Measurements from ENCODE around the gene PSMG4. TPM values are rescaled to one million over a fixed set of nuclear protein-coding genes. Genes with fewer than 3 reads are reported as not detected.

Gene PSMG4
- polyA plus RNA-seq, 2 of the 4 experiments (the other 2 are of a cell fraction) = 15.0 to 21.9 TPM

DNA sequence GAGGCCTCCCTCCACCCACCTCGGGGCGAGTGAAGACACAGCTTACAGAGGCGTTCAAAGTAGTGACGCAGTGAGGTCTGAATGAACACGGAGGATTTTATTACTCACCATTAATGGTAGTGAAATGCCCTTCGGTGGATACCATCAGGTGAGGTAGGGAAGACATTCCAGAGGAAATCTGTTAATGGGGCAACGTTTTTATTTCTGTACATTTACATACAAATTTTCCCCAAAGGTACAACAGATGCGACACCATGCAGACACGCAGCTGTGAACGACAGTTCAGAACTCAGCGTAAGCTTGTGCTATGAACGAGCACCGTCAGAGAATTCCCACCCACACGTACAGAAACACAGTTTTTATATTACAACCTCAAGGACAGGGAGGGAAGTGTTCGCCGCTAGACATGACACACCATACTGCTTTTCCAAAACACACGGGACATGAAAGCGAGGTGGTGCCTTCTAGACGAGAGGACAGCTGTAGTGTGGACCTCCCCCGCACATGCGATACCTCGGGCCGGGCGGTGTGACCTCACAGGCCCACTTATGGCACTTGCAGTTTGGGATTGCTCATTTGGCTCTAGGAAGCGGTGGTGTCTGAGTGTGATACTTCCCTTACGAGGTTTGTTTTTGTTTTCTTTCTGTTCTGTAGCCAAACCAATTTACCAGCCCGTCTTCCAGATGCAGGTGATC, 10.7 kb downstream of the PSMG4 start:
- no peak overlapping the region for H3K4me2 ChIP-seq
- ChIA-PET CTCF (interaction anchor here (1.1 to 17.5 kb wide), 4 partner anchors 10 to 628 kb away, joined by 3 to 186 read pairs (median 4); no protein-coding TSS in a partner anchor), POLR2A (no interaction called here)
- FAIRE-seq = no peak
- WGBS (ENCODE audit: missing lambda C conversion rate) = 89% methylated on average over 27 of the region's 27 CpGs
- TF ChIP-seq ZC3H11A (IDR thresholded peaks at IDR 0.05) (no peak), KDM5A (IDR thresholded peaks at IDR 0.05) (no peak), EHMT2 (IDR thresholded peaks at IDR 0.05; ENCODE audit: low read depth) (no peak), HMGXB4 (CRISPR knock-in tag; IDR thresholded peaks at IDR 0.05; ENCODE audit: borderline replicate concordance) (no peak)
- TF ChIP-seq, protein P1, sequence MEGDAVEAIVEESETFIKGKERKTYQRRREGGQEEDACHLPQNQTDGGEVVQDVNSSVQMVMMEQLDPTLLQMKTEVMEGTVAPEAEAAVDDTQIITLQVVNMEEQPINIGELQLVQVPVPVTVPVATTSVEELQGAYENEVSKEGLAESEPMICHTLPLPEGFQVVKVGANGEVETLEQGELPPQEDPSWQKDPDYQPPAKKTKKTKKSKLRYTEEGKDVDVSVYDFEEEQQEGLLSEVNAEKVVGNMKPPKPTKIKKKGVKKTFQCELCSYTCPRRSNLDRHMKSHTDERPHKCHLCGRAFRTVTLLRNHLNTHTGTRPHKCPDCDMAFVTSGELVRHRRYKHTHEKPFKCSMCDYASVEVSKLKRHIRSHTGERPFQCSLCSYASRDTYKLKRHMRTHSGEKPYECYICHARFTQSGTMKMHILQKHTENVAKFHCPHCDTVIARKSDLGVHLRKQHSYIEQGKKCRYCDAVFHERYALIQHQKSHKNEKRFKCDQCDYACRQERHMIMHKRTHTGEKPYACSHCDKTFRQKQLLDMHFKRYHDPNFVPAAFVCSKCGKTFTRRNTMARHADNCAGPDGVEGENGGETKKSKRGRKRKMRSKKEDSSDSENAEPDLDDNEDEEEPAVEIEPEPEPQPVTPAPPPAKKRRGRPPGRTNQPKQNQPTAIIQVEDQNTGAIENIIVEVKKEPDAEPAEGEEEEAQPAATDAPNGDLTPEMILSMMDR (IDR thresholded peaks at IDR 0.05) = no peak
- no peak for DNase-seq (ENCODE audit: low read depth in 1 of 2, low spot score in 1 of 2)
- no peak overlapping the region for H3K4me3 ChIP-seq
- no peaks in the 10 kb centered on the region for H3K4me1 ChIP-seq
- no peak for ATAC-seq
- H3K9me3 ChIP-seq = no peaks in the 10 kb centered on the region
- no peak overlapping the region for H3K27ac ChIP-seq

DNA sequence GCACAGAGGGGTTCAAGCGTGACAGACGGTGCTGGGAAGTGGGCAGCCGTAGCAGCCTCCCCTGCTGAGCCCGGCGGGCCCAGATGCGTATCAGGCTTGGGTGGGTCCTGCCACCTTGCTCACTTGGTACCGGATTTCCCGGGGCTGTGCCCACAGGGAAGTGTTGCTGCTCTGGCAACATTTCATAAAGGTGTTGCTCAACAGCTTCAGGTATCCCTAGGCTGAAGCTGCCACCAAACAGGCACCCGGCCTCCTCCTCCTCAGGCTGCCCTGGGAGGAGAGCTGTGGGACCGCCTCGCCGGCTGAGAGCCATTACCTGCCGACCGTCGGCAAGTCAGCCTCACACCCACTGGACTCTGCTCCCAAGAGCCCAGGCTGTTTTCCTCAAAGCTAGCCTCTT, 11.5 kb downstream of the PSMG4 start:
- 88% methylated on average over 11 of the region's 15 CpGs for WGBS (ENCODE audit: missing lambda C conversion rate)
- no peak overlapping the region for H3K4me3 ChIP-seq
- H3K4me2 ChIP-seq = no peak overlapping the region
- ChIA-PET CTCF (interaction anchor here (1.4 to 17.5 kb wide), 3 partner anchors 10 to 461 kb away, joined by 4 to 186 read pairs (median 4); no protein-coding TSS in a partner anchor), POLR2A (interaction anchor here (0.6 kb wide), 1 partner anchor 7 kb away, joined by 3 read pairs; no protein-coding TSS in a partner anchor)
- no peaks in the 10 kb centered on the region for H3K4me1 ChIP-seq
- TF ChIP-seq, protein P2, sequence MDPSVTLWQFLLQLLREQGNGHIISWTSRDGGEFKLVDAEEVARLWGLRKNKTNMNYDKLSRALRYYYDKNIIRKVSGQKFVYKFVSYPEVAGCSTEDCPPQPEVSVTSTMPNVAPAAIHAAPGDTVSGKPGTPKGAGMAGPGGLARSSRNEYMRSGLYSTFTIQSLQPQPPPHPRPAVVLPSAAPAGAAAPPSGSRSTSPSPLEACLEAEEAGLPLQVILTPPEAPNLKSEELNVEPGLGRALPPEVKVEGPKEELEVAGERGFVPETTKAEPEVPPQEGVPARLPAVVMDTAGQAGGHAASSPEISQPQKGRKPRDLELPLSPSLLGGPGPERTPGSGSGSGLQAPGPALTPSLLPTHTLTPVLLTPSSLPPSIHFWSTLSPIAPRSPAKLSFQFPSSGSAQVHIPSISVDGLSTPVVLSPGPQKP (IDR thresholded peaks at IDR 0.05; ENCODE audit: low read depth, low read length) = no peak
- TF ChIP-seq MAFK (IDR thresholded peaks at IDR 0.05; ENCODE audit: partially characterized antibody) = no peak
- no peak for TF ChIP-seq ZFP36 (IDR thresholded peaks at IDR 0.05; ENCODE audit: borderline replicate concordance, partially characterized antibody)
- no peak for TF ChIP-seq MAX (IDR thresholded peaks at IDR 0.05)
- TF ChIP-seq CHD4 (IDR thresholded peaks at IDR 0.05; ENCODE audit: borderline replicate concordance) = no peak
- no peak for TF ChIP-seq FOXS1 (CRISPR knock-in tag; IDR thresholded peaks at IDR 0.05)
- TF ChIP-seq ZNF302 (CRISPR knock-in tag; IDR thresholded peaks at IDR 0.05) = no peak
- no peak for TF ChIP-seq CBX2 (IDR thresholded peaks at IDR 0.05; ENCODE audit: borderline replicate concordance, low read depth)
- TF ChIP-seq HOXB13 (CRISPR knock-in tag; IDR thresholded peaks at IDR 0.05; ENCODE audit: low read depth) = no peak
- TF ChIP-seq PHF8 (IDR thresholded peaks at IDR 0.05; ENCODE audit: borderline replicate concordance, low read depth) = no peak
- no peak for TF ChIP-seq BHLHE40 (IDR thresholded peaks at IDR 0.05; ENCODE audit: low read depth, low read length)
- TF ChIP-seq, protein P3, sequence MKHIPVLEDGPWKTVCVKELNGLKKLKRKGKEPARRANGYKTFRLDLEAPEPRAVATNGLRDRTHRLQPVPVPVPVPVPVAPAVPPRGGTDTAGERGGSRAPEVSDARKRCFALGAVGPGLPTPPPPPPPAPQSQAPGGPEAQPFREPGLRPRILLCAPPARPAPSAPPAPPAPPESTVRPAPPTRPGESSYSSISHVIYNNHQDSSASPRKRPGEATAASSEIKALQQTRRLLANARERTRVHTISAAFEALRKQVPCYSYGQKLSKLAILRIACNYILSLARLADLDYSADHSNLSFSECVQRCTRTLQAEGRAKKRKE (CRISPR knock-in tag; IDR thresholded peaks at IDR 0.05; ENCODE audit: low read depth) = no peak
- TF ChIP-seq RNF2 (IDR thresholded peaks at IDR 0.05; ENCODE audit: borderline replicate concordance, low read depth) = no peak
- TF ChIP-seq RARB (CRISPR knock-in tag; IDR thresholded peaks at IDR 0.05) = no peak
- H3K27ac ChIP-seq = no peak overlapping the region
- ATAC-seq = no peak
- no peak for FAIRE-seq
- no peak for DNase-seq (ENCODE audit: low read depth in 1 of 2, low spot score in 1 of 2)
- H3K9me3 ChIP-seq = no peaks in the 10 kb centered on the region

All from A549 (cell line).